ENCODE measurements around the gene GMDS. TPM values are rescaled to one million over a fixed set of nuclear protein-coding genes. Genes with fewer than 3 reads are reported as not detected.
A peak's percentile ranks its signal among the peaks of the same experiment; 100 is the strongest.

The GMDS gene
- total and polyA plus RNA-seq, 2 of the 4 experiments (the other 2 are of a cell fraction): 7.3 to 21.9 TPM

DNA sequence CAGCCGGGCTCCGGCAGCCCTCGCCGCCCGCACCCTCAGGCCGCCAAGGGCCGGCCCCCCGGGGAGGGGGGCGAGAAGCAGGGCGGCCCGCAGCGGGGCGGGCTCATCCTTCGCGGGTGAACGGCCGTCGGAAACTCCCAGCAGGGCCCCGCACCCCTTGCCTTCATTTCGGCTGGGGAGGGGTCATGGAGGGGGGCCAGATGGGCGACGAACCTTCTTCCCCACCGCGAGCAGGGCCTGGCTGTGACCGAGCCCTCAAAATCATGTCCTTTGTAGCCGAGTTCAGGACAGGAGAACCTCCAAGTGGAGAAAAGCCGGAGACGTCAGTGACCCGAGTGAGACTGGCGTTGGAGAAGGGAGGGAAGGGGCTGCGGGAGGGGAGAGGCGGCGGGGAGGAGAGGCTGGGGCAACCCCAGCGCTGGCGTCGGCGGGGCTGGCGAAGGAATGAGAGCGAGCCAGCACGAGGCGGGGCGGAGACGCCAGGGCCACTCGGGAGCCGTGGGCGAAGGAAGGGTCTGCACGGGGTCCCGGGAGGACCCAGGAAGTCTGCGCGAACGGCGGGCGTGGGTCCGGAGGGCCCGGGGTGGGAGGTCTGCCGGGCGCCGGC lies 636.3 kb downstream of the GMDS start:
- 0 out of 2 replicates have a peak, but pooled peaks have one; percentile 6 for TF ChIP-seq MXI1 (IDR thresholded peaks at IDR 0.05; ENCODE audit: borderline replicate concordance, low read depth, low read length)
- no peak for TF ChIP-seq CHD1 (IDR thresholded peaks at IDR 0.05; ENCODE audit: low read depth, low read length)
- peak overlapping the region; percentile 83; the same call in 1 of the 2 replicates for H3K18ac ChIP-seq (ENCODE audit: low read depth, low read length)
- H2BK5ac ChIP-seq (ENCODE audit: low read depth, low read length, poor library complexity, severe bottlenecking): peak overlapping the region; percentile 70
- peak overlapping the region; percentile 74 for H2BK120ac ChIP-seq (ENCODE audit: low read depth, low read length)
- peak overlapping the region; percentile 39 for H3K4me3 ChIP-seq (ENCODE audit: insufficient read depth, low read depth, low read length)
- no peak overlapping the region for H3K56ac ChIP-seq (ENCODE audit: extremely low read depth, insufficient read depth, low read length)
- peak overlapping the region; percentile 63 for H3K27ac ChIP-seq (ENCODE audit: insufficient read depth, low read length)
- WGBS, 2 experiments (ENCODE audit: extremely low coverage in 2 of 2, insufficient read length in 1 of 2): 7% methylated on average over 11 of the region's 58 CpGs; no CpG with 5 or more reads in 1 of the 2 experiments
- peak overlapping the region; percentile 73 for H3K9ac ChIP-seq (ENCODE audit: low read depth, low read length)
- H3K4ac ChIP-seq (ENCODE audit: low read depth, low read length): peak overlapping the region; percentile 84
- H3K79me1 ChIP-seq (ENCODE audit: low read depth in 1 of 2, low read length in 2 of 2): peaks cover 0 to 8% of the 10 kb centered on the region in 2 experiments; a peak in 3 of 4 replicates
- peak overlapping the region; percentile 43; the same call in 1 of the 2 replicates for H2AK5ac ChIP-seq (ENCODE audit: low read depth, low read length)
- H4K20me1 ChIP-seq (ENCODE audit: insufficient read depth, low read length): peaks cover 11% of the 10 kb centered on the region
- peak overlapping the region; percentile 67 for H3K14ac ChIP-seq (replicated peaks; ENCODE audit: low read depth, low read length)
- peak overlapping the region; percentile 28; the same call in 1 of the 2 replicates for H3K23ac ChIP-seq (ENCODE audit: low read depth, low read length)
- H2BK15ac ChIP-seq (ENCODE audit: low read depth, low read length): peak overlapping the region; percentile 52; the same call in 1 of the 3 replicates
- DNase-seq: peak; percentile 8
- peak overlapping the region; percentile 94 for H2AFZ ChIP-seq (replicated peaks; ENCODE audit: low read length, poor library complexity)
- CTCF ChIA-PET: no interaction called here
- POLR2A ChIA-PET (ENCODE audit: unreplicated experiment): no interaction called here
- in situ Hi-C loops (cut with MboI; ENCODE audit: low sequenced_read_pairs) (loop anchor here (10.0 kb wide), 1 partner anchor 576 kb away; no protein-coding TSS in a partner anchor), dilution Hi-C loops (cut with HindIII; ENCODE audit: low sequenced_read_pairs, unreplicated experiment) (no loop called here), intact Hi-C loops (cut with micrococcal nuclease) (loop anchor here (1.0 kb wide), 2 partner anchors 77 to 1025 kb away; no protein-coding TSS in a partner anchor)
- no peak overlapping the region; the same call in 1 of the 2 replicates for H2BK20ac ChIP-seq (ENCODE audit: low read depth, low read length)
- peak overlapping the region; percentile 75 for H3K4me2 ChIP-seq (ENCODE audit: low read depth, low read length)
- peak overlapping the region; percentile 64; the same call in 1 of the 2 replicates for H4K5ac ChIP-seq (ENCODE audit: low read depth, low read length)
- H3K27me3 ChIP-seq (ENCODE audit: control insufficient read depth, insufficient read depth, low read length): peaks cover 29% of the 10 kb centered on the region
- no TSS peak for BruUV-seq (replicated peaks)
- H3K9me1 ChIP-seq (ENCODE audit: insufficient read depth, low read length): no peaks in the 10 kb centered on the region
- H4K8ac ChIP-seq (ENCODE audit: low read depth in 2 of 2, low read length in 2 of 2): peak overlapping the region; percentile 42 to 82; a peak in 2 of 4 replicates
- peak overlapping the region; percentile 85 for H2AK9ac ChIP-seq (replicated peaks; ENCODE audit: low read depth, low read length, poor library complexity)
- ATAC-seq (ENCODE audit: low read depth): peak; percentile 12
- peak overlapping the region; percentile 38; the same call in 1 of the 2 replicates for H4K91ac ChIP-seq (ENCODE audit: insufficient read depth, low read depth, low read length)
- H3K9me3 ChIP-seq (ENCODE audit: control insufficient read depth, insufficient read depth, low read length): peaks cover 7% of the 10 kb centered on the region; the same call in 1 of the 2 replicates
- H3K4me1 ChIP-seq (ENCODE audit: control insufficient read depth, insufficient read depth, low read length): peaks cover 2% of the 10 kb centered on the region; the same call in 1 of the 2 replicates
- H3K36me3 ChIP-seq (ENCODE audit: control insufficient read depth, insufficient read depth, low read length): peaks cover 5% of the 10 kb centered on the region
